Muscle of leg (tissue), 11 donors: ENCODE data around the gene GALNT9. TPM values are rescaled to one million over a fixed set of nuclear protein-coding genes. Genes with fewer than 3 reads are reported as not detected.

Experiments used
- DNase-seq: peaks from one replicate; pipeline ENCODE4 v3.0.0; 2013
- H3K27ac ChIP-seq: one replicate; pipeline ENCODE4 v1.5.1; 2013; ENCODE audit warnings: mild to moderate bottlenecking, low read length, control low read depth
- H3K27me3 ChIP-seq: one replicate; pipeline ENCODE4 v1.6.1; 2013; ENCODE audit warnings: low read length; ENCODE audit not compliant: control insufficient read depth, insufficient read depth
- H3K36me3 ChIP-seq: one replicate; pipeline ENCODE4 v1.6.1; 2013; ENCODE audit warnings: low read length; ENCODE audit not compliant: control insufficient read depth, insufficient read depth
- H3K4me1 ChIP-seq: one replicate; pipeline ENCODE4 v1.6.1; 2013; ENCODE audit warnings: low read length; ENCODE audit not compliant: control insufficient read depth, insufficient read depth
- H3K4me3 ChIP-seq: one replicate; pipeline ENCODE4 v1.5.1; 2013; ENCODE audit warnings: low read length, control low read depth
- H3K9me3 ChIP-seq: replicated peaks from 2 replicates; pipeline ENCODE4 v1.6.1; 2013; ENCODE audit warnings: low read depth, low read length; ENCODE audit not compliant: control insufficient read depth
- WGBS: methylation state at CpG from one replicate; pipeline ENCODE4 v1.1.5; 2013; ENCODE audit warnings: missing lambda C conversion rate; ENCODE audit not compliant: insufficient coverage; 5-methylcytosine and 5-hydroxymethylcytosine counted together
- polyA plus RNA-seq, 8 donors: library from polyadenylated mRNA; unstranded; fragments of 120-200 nt; gene quantifications; one replicate each; pipeline versions ENCODE4 v1.2.1 to v1.2.3, GENCODE V29; 2013; ENCODE audit warnings: inconsistent platforms in 1 of 8, low replicate concordance in 1 of 8; ENCODE audit not compliant: insufficient read length in 8 of 8, insufficient read depth in 1 of 8
- total RNA-seq: library from RNA; stranded (reverse); fragments of 120-200 nt; gene quantifications from one replicate; pipeline ENCODE4 v1.2.4, GENCODE V29; 2013

The GALNT9 gene
- total and polyA plus RNA-seq, 9 donors = 0.91 to 3.0 (median 2.0) TPM

- WGBS = 36% methylated on average over 12 of the region's 31 CpGs
- DNase-seq = no peak
- Histone ChIP-seq H3K27me3 (peaks cover 37% of the 10 kb centered on the region), H3K9me3 (peaks cover 8% of the 10 kb centered on the region), H3K27ac (no peak overlapping the region), H3K4me1 (peaks cover 12% of the 10 kb centered on the region), H3K4me3 (no peak overlapping the region), H3K36me3 (no peaks in the 10 kb centered on the region)
Observed at GRCh38 chr12:132367071-132367851, 37.9 kb upstream of the GALNT9 start.

GRCh38 chr12:132366341-132366861 is 37.0 kb upstream of the GALNT9 start:
- H3K4me3 ChIP-seq = no peak overlapping the region
- WGBS = 12% methylated on average over 10 of the region's 17 CpGs
- no peaks in the 10 kb centered on the region for H3K36me3 ChIP-seq
- peaks cover 32% of the 10 kb centered on the region for H3K27me3 ChIP-seq
- no peak for DNase-seq
- peaks cover 12% of the 10 kb centered on the region for H3K4me1 ChIP-seq
- H3K27ac ChIP-seq = no peak overlapping the region
- peaks cover 4% of the 10 kb centered on the region for H3K9me3 ChIP-seq

DNA sequence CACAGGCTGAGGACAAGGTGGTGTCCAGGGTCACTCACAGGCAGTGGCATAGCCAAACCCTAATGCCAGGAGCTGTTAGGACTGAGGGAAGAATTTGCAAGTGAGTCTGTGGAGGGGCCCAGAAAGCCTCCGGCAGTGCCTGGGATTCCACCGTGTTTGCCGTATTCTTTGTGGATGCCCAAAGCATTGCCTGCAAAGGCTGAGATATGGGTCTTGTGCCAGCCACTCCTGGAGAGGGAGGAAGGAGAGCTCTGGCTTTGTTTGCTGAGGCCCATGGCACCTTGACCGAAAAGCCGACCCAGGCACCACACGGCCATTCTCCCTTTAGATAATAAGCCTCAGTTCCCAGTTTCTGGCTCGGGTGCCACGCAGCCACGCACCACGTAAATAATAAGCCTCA is 35.8 kb upstream of the GALNT9 start:
- WGBS = 94% methylated on average over 7 of the region's 10 CpGs
- Histone ChIP-seq H3K9me3 (peaks cover 3% of the 10 kb centered on the region), H3K27ac (no peak overlapping the region), H3K4me1 (peaks cover 12% of the 10 kb centered on the region), H3K27me3 (peaks cover 28% of the 10 kb centered on the region), H3K4me3 (no peak overlapping the region), H3K36me3 (no peaks in the 10 kb centered on the region)
- no peak for DNase-seq

- 93% methylated on average over 6 of the region's 15 CpGs for WGBS
- peaks cover 3% of the 10 kb centered on the region for H3K9me3 ChIP-seq
- no peak overlapping the region for H3K27ac ChIP-seq
- no peak overlapping the region for H3K4me3 ChIP-seq
- peaks cover 24% of the 10 kb centered on the region for H3K27me3 ChIP-seq
- H3K36me3 ChIP-seq = no peaks in the 10 kb centered on the region
- no peak for DNase-seq
- H3K4me1 ChIP-seq = peaks cover 12% of the 10 kb centered on the region
Observed at GRCh38 chr12:132364348-132364902, 35.0 kb upstream of the GALNT9 start.

- no peak for DNase-seq
- no peaks in the 10 kb centered on the region for H3K36me3 ChIP-seq
- no peak overlapping the region for H3K27ac ChIP-seq
- H3K9me3 ChIP-seq = peaks cover 3% of the 10 kb centered on the region
- H3K27me3 ChIP-seq = peaks cover 21% of the 10 kb centered on the region
- no peak overlapping the region for H3K4me3 ChIP-seq
- H3K4me1 ChIP-seq = peaks cover 12% of the 10 kb centered on the region
- 69% methylated on average over 15 of the region's 22 CpGs for WGBS
Observed at GRCh38 chr12:132363661-132364347, 34.4 kb upstream of the GALNT9 start.

GRCh38 chr12:132362996-132363660 is 33.7 kb upstream of the GALNT9 start:
- 68% methylated on average over 28 of the region's 29 CpGs for WGBS
- peaks cover 12% of the 10 kb centered on the region for H3K4me1 ChIP-seq
- no peak overlapping the region for H3K27ac ChIP-seq
- H3K4me3 ChIP-seq = no peak overlapping the region
- no peak for DNase-seq
- peaks cover 18% of the 10 kb centered on the region for H3K27me3 ChIP-seq
- peaks cover 3% of the 10 kb centered on the region for H3K9me3 ChIP-seq
- no peaks in the 10 kb centered on the region for H3K36me3 ChIP-seq

- H3K9me3 ChIP-seq = peaks cover 3% of the 10 kb centered on the region
- H3K4me1 ChIP-seq = peaks cover 18% of the 10 kb centered on the region
- WGBS = 82% methylated on average over 34 of the region's 52 CpGs
- H3K27me3 ChIP-seq = peaks cover 8% of the 10 kb centered on the region
- H3K4me3 ChIP-seq = no peak overlapping the region
- H3K36me3 ChIP-seq = no peaks in the 10 kb centered on the region
- H3K27ac ChIP-seq = no peak overlapping the region
- no peak for DNase-seq
Observed at GRCh38 chr12:132360906-132361777, 31.8 kb upstream of the GALNT9 start.

- WGBS = 42% methylated on average over 2 of the region's 7 CpGs
- peaks cover 10% of the 10 kb centered on the region for H3K27me3 ChIP-seq
Observed at GRCh38 chr12:132360410-132360809, 31.0 kb upstream of the GALNT9 start.

DNA sequence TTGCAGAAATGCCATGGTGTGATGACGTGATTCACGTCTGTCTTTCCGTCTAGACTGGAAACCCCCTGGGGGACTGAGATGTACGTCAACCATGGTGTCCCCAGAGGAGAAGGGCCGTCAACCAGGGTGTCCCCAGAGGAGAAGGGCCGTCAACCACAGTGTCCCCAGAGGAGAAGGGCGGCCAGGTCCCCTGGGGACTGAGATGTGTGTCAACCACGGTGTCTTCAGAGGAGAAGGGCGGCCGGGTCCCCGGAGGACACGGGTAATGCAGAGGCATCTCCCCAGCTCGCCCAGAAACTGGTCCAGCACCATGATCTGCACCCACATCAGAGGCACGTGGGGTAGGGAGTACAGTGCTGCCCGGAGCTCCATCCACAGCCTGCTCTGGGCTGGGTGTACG is 30.6 kb upstream of the GALNT9 start:
- no peak overlapping the region for H3K4me3 ChIP-seq
- H3K4me1 ChIP-seq = peaks cover 22% of the 10 kb centered on the region
- 77% methylated on average over 16 of the region's 16 CpGs for WGBS
- no peak overlapping the region for H3K27ac ChIP-seq
- H3K9me3 ChIP-seq = peaks cover 3% of the 10 kb centered on the region
- no peaks in the 10 kb centered on the region for H3K36me3 ChIP-seq
- H3K27me3 ChIP-seq = peaks cover 13% of the 10 kb centered on the region
- no peak for DNase-seq

More at GRCh38 chr12:132360410-132360809, 31.0 kb upstream of the GALNT9 start:
- no peak overlapping the region for H3K4me3 ChIP-seq
- H3K36me3 ChIP-seq = no peaks in the 10 kb centered on the region
- peaks cover 21% of the 10 kb centered on the region for H3K4me1 ChIP-seq
- no peak overlapping the region for H3K27ac ChIP-seq
- H3K9me3 ChIP-seq = peaks cover 3% of the 10 kb centered on the region
- DNase-seq = no peak
